ENCODE data around the gene OPN1SW.
A peak's percentile ranks its signal among the peaks of the same experiment; 100 is the strongest.

OPN1SW gene

DNA sequence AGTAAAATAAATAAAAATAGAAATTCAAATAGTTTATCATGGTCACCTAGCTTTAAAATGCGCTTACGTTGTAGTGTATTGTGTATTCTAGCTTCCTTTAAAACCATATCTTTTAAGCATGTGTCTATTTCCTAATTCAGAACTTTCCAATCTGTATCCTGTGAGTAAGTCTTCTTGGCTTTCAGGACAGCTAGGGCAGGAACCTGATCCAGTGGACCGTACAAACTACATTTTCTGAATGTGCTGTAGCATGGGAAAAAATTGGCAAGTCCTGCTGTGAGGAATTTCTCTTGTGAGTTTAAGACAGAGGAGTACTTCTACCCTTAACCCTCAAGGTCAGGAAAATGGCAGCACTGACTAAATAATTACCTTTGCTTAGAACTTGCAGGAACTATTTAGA lies 12.1 kb downstream of the OPN1SW start:
- no peak for DNase-seq (ENCODE audit: extremely low read depth in 1 of 2, low read depth in 1 of 2)

DNA sequence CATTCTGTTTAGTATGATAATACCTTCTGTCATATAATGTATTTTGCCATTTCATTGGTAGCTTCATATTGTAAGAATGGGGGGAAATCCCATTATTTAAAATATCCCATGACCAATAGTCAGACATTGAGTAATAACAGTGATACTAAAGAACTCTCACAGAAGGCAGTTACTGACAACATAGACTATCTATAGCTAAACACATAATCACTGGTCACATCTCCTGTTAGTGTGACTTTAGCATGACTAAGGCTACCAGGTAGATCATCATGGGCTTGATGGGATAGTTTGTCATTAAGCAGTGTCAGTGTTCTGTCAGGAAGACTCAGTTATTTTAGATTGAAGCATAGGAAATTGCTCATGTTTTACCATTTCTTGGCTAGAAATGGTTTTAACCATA lies 16.4 kb downstream of the OPN1SW start:
- DNase-seq (ENCODE audit: extremely low read depth in 1 of 2, low read depth in 1 of 2): no peak

DNA sequence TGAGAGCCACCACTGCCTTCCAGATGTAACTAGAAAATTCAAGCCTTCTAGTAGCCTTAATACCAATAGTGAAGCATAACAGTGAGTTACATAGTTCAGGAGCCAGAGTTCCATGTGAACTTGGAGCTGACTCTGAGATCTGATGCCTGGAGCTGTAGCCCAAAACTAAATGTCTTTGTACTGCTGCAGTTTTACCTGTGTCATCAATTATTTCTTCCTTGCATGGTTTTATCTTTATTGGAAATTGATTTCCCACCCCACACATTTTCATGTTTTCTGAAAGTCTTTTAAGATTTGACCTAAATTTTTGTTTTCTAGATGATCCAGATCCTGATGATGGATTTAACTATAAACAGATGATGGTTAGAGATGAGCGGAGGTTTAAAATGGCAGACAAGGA lies 17.0 kb downstream of the OPN1SW start:
- DNase-seq (ENCODE audit: extremely low read depth in 1 of 2, low read depth in 1 of 2): no peak

DNA sequence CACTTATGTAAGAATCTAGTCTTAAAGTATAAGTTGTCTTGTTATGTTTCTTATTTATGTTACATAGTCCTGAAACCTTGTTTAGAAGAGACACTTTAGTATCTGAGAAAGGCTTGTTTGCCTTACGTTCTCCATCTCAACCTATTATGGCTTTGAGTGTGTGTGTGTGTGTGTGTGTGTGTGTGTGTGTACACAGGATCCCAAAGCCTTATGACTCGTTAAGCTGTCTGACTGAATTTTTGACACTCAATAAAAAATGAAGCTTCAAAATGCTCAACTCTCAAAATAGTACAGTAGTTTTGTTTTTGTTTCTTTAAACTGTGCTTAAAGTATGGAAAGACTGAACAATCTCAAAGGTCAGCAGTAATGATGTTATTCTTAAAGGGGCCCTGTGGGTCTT lies 18.4 kb downstream of the OPN1SW start:
- DNase-seq (ENCODE audit: extremely low read depth in 1 of 2, low read depth in 1 of 2): no peak

DNA sequence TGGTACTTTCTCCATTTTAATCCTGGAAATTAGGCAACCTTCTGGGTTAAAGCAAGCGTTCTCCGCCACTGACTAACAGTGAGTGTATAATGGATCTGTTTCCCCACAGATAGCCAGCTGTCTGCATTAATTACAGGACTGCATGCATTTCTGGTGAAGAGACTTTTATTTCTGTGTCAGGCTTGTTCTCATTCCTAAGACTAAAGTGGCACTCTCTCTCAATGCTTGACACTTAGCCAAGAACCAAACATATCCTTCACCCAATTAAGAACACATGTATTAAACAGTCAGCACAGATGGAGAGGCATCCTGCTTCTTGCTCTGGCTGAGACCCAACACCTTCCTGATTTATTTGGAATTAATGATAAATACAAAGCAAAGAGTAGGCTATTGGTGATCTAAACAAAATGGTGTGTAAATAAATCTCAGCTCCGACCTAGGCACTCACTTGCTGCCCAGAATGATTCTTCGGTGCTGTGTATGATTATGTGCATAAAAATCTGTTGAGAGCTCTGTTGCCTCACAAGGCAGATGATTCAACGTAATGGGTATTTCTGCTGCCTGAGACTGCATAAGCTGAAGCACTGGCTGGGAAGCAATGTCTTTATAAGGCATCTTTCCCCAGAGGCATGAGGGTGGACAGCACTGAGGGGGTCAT lies 19.6 kb downstream of the OPN1SW start:
- no peak for DNase-seq (ENCODE audit: extremely low read depth in 1 of 2, low read depth in 1 of 2)

DNA sequence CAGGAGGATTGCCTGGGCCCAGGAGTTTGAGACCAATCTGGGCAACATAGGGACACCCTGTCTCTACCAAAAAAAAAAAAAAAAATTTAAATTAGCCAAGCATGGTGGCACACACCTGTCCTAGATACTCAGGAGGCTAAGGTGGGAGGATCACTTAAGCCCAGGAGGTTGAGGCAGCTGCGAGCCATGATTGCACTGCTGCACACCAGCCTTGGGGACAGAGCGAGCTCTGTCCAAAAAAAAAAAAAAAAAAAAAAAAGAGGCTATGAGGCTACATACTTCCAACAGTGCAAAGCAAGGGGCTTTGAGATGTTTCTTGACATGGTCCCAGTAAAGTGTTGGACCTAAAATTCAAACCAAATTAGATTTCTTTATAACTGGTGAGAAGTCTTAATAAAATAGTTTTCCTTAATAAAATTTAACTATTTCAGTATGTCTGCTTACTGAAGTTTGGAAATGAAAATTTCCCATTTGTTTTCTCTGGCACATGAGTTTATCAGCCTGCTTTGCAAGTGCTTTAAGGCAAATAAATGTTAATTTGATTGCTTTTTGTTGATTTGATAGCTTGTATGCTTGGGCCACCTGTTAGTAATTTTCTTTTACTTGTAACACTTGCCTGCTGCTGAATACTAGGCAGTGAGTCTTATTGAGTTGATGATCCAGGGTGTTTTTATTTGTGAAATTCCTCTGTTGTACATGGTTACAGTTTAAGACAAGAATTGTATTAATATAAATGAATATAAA lies 20.3 kb downstream of the OPN1SW start:
- no peak for DNase-seq (ENCODE audit: extremely low read depth in 1 of 2, low read depth in 1 of 2)

DNA sequence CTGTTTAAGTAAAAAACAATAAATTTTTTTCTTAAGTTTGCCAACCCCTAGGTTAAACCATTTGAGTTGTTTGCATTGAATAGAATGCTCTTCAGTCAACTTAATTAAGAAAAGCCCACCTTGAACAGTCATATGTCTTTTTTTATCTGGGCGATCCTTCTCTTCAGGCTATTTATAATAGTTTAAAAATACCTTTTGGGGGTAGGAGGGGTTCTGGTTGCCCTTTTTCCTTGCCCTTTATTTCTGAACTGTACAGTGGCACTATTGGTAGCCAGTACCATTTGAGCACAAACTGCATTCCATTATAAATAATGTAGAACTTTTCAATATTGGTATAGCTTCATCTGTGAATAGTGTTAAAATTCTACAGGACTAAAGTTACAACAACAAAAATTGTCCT lies 23.3 kb downstream of the OPN1SW start:
- no peak for DNase-seq (ENCODE audit: extremely low read depth in 1 of 2, low read depth in 1 of 2)

DNA sequence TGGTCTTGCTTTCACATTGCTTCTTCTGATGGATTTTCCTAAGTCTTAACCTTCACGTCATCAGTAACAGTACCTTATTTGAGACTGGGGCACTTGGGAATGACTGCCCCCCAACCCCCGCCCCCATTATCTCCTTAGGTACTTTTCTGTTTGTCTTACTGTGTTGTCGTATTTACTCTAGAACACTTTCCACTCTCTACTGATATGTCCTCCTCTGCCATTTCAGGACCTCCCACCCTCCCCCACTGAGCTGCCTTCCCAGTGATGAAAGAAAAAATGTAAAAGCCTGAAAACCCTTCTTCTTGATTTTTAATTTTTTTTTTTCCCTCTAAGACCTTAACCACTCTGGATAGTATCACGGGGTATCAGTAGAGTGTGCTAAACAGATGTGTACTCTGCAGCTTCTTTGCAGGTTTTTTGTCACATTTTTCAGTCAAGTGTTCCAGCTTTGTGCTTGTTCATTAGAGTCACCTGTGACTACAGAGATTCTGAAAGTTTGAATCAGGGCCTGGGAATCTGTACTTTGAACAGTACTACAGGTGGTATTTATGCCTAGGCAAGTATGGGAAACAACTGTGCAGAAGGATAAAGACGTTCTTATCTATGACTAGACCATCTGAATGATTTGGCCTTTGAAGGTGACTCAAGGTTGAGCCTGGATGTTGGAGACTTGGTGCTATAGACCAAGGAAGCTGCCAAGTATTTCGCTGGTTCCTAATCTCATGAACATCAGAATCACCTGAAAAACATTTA lies 28.1 kb downstream of the OPN1SW start:
- DNase-seq (ENCODE audit: extremely low read depth in 1 of 2, low read depth in 1 of 2): no peak

DNA sequence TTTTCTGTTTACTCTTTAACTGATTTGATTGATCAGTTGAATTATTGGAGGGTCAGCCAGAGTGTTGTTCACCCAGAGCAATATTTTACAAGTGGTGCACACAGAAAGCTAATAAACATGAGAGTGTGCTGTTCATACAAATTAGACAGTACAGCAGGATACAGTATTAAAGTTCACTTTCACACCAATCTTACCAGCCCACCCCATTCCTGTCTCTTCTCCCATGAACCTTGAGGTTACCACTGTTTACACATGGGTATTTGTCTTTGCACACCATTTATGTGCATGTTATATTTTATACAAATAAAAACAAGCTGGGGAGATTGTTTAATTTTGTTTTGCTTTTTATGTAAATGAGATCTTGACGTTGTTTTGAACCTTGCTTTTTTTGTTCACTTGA lies 29.9 kb downstream of the OPN1SW start:
- DNase-seq (ENCODE audit: extremely low read depth in 1 of 2, low read depth in 1 of 2): no peak

DNA sequence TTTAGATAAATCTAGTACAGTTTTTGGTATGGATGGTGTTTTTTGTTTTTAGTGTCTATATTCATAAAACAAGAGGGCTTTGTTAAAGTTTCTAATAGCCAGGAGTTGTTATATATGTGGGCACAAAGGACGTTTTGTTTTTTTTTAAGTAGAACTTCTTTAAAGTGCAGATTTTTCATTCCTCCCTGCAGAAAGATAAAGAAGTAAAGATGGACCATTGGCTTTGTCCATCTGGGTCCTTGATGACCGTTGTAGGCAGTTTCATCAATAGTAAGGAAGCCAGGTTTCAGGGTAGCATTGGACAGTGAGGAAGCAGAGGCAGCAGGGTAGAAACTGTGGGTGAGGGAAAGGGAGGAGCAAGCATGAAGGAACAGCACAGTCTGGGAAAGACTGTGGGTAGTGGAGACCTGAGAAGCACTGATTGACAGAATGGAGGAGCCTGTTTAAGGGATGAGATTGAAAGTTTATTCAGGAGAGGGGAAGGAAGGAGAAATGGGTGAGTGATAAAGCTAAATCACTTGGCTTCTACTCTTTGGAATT lies 31.2 kb downstream of the OPN1SW start:
- DNase-seq (ENCODE audit: extremely low read depth in 1 of 2, low read depth in 1 of 2): no peak

DNA sequence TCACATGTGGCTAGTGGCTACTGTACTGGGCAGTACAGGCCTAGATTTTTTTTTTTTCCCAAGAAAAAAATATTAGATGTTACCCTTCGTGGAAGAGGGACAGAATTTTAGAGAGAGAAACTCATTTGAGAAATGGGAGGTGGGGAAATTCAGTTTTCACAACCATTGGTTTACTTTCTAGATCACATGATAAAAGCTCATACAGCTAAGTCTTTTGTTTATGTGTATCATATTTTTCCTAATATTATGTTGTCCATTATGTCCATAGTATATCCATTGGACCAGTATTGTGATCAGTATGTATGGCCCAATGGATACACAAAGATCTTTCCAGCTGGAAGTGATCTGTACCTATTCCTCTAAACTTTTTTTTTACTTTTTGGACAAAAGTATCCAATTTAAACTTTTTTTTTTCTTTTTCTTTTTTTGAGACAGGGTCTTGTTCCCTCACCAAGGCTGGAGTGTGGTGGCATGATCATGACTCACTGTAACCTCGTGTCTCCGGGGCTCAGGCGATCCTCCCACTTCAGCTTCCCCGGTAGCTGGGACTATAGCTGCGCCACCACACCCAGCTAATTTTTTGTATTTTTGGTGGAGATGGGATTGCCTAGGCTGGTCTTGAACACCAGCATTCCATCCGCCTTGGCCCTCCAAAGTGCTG lies 32.4 kb downstream of the OPN1SW start:
- no peak for DNase-seq (ENCODE audit: extremely low read depth in 1 of 2, low read depth in 1 of 2)

DNA sequence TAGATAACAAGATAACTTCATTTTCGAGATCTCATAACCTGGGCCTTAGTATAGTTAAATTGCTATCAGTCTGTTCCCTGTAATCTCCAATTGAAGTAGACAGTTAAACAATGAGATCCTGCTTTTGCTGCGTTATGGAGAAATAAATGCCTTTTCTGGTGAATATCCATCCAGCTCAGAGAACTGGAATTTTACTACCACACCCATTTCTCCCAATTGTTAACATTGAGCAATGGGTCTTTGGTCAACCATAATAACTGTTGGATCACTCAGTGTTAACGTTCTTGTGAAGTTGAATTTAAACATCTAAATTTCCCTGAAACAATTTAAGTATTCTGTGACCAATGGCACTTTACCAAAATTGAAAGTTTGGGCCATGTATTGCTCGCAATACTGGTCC lies 33.4 kb downstream of the OPN1SW start:
- no peak for DNase-seq (ENCODE audit: extremely low read depth in 1 of 2, low read depth in 1 of 2)

DNA sequence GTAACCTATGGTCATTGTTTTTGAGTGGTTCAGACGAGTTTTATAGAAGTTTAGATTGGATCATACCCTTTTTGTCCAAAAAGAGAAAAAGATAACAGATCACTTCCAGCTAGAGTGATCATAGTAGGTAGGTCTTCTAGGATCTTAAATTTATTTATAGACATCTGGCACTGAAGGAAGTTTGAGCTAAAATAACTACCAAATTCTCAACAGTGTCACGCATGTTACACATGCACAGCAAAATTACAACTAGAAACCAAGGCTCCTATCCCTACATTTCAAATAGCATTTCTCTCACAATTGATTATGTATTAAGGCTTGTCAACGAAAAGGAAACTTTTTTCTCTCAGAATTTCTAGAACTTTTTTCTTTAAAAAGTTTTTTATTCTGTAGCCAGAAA lies 34.1 kb downstream of the OPN1SW start:
- no peak for DNase-seq (ENCODE audit: extremely low read depth in 1 of 2, low read depth in 1 of 2)

DNA sequence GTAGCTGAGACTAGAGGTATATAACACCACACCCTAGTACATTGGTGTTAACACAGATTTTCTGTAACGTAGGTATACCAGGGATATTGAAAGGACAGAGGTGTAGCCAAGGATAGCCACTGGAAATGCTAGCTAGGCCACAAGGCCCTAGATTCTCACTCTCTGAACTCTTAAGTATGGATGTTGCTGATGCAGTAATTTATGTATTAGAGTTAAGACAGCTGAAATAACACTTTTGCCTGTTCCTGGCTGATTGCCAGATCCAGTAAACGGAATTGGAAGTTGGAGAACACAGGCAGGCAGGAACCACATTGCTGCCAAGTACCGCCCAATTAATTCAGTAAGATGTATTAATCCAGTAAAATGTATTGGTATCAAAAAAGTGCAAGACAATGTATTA lies 34.6 kb downstream of the OPN1SW start:
- no peak for DNase-seq (ENCODE audit: extremely low read depth in 1 of 2, low read depth in 1 of 2)

DNA sequence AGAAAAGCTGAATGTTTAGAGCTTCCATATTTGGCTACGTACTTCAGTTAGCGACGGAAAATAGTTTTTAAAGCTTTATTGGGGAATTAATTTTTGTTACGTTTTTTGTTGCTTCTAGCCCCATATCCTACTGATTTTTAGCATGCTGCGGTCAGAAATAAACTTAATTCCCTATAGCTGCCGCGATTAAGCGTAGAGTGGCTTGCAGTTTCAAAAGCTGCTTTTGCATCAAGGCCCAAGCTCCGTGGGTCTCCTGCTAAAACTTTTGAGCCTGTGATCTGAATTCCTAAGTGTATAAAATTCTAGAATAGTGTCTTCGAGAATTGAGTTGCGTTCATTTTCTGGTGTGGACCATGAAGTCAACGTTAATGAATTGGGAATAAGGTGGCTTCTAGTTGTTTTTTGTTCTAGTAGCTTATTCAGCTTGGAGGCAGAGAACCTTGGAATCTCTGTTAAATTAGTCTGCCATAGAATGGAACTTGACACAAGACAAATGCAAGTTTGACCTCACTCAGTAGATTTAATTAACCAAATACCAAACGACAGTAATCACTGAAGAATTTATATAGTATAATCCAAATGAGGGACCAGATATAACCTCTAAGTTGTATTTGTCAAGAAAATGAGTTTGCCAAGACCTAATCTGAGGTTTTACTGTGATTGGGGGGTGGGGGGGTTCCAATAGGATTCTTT lies 35.5 kb downstream of the OPN1SW start:
- DNase-seq (ENCODE audit: extremely low read depth in 1 of 2, low read depth in 1 of 2): no peak

DNA sequence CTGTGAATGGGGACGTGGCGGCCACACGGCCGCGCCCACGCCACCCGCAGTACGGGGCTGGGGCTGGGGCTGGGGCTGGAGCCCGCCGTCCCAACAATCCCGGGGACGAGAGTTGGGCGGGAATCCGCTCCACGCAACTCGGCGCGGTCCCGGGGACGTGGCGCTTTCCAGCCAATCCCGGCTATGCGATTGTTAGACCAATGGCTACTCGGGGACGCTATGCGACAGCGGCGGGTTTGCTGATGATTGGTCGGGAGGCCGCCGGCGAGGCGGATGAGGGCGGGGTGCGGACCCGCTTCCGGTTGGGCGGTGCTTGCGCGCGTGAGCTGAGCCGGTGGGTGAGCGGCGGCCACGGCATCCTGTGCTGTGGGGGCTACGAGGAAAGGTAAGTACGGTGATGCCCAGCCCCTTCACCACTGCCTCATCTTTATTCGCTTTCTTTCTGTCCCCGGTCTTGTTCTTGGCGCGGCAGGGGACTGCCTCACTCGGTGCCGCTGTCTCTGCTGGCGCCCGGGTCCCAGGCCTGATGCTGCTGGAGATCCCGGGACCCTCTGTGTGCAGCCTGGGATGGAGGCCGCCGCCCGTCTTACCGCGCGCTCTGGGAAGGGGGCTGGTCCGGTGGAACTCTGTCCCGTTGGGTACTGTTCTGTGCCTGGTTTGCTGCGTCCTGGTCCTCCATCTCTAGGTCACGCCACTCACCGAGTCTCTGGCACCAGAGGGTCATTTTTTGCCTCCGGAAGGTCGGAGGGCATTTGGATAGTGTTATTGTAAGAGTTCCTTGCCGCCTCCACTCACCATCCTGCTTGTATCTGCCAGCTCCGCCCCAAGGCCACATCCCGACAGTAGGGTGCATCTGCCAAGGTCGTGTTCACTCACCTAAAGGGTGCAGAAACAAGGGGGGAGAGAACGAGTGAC lies 36.3 kb downstream of the OPN1SW start, which contains the start of gene CALU:
Gene CALU (plus strand): TSS at position 312 of the 915 bp plus-strand sequence. CDS start 9,225 bp downstream, outside the sequence.
- DNase-seq (ENCODE audit: extremely low read depth in 1 of 2, low read depth in 1 of 2): peak; percentile 88 to 93

DNA sequence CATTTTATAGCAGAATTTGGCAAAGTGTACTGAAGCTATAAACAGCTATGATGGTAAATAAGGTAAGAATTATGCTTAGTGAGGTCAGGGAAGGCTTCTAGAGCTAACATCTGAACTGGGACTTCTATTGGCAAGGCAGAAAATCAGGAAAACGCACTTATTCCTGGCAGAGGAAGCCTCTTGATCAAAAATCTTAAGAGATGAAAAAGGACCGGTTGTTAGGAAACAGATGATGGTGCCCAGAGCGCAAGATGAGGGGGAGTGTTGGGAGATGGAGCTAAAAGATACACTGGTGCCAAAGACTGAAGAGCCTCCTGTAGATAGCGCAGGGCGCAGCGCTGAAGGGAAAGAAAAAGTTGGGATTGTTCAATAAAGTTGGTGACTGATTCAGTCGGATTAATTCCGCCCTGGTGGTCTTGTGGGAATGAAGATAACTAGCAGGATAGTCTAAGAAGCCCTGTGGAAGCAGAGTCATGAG lies 37.0 kb downstream of the OPN1SW start:
- no peak for DNase-seq (ENCODE audit: extremely low read depth in 1 of 2, low read depth in 1 of 2)

DNA sequence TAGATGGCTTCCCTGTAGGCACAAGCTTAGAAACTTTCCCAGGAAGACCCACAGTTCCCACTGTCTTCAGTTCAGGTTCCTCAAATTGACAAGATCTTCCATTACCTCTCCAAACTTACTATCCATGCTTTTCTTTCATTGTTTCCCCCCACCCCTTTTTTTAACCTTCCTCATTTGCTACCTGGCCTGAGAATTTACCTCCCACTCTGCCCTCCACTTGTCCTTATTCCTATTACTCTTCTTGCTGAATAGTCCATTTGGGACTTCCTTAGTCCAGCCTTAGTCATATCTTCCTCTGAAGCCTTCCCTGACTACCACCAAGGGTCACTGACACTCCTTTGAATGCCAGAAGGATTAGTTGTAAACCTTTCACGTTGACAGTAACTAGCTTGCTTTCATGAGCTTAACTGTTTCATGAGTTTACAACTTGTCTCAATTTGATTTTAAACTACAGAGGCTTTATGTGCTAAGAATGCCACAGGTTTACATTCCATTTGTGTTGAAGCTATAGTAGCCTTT lies 37.7 kb downstream of the OPN1SW start:
- DNase-seq (ENCODE audit: extremely low read depth in 1 of 2, low read depth in 1 of 2): no peak

DNA sequence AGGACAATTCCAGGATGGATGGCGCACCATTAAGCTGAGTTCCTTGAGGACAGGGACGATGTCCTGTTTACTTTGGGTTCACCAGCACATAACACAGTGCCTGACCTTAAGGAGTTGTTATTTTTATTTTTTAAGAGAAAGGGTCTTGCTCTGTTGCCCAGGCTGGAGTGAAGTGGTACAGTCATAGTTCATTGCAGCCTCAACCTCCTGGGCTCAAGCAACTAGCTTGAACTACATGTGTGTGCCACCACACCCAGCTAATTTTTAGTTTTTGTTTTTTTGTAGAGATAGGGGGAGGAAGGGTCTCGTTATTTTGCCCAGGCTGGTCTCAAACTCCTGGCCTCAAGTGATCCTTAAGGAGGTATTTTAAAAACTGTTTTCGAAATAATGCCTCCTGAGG lies 38.2 kb downstream of the OPN1SW start:
- DNase-seq (ENCODE audit: extremely low read depth in 1 of 2, low read depth in 1 of 2): no peak
